Sigmoid colon (tissue), 7 donors: ENCODE measurements around the gene GPC6. TPM values are rescaled to one million over a fixed set of nuclear protein-coding genes. Genes with fewer than 3 reads are reported as not detected.

Experiments used
- DNase-seq: peaks from one replicate; pipeline ENCODE4 v3.0.0-alpha.2; 2019
- H3K27ac ChIP-seq, 4 donors: fragments of 200-600 bp; sonication (generic); one replicate each; pipeline ENCODE4 v1.5.1; 2016 to 2019; ENCODE audit warnings: mild to moderate bottlenecking in 1 of 4
- H3K27me3 ChIP-seq, 3 donors: fragments of 200-600 bp; sonication (generic); one replicate each; pipeline ENCODE4 v1.5.1; 2019; ENCODE audit warnings: mild to moderate bottlenecking in 1 of 3
- H3K36me3 ChIP-seq, 4 donors: fragments of 200-600 bp; sonication (generic); one replicate each; pipeline ENCODE4 v1.5.1; 2016 to 2019
- H3K4me1 ChIP-seq, 4 donors: fragments of 200-600 bp; sonication (generic); one replicate each; pipeline ENCODE4 v1.5.1; 2017 to 2019
- H3K4me3 ChIP-seq, 4 donors: fragments of 200-600 bp; sonication (generic); one replicate each; pipeline ENCODE4 v1.5.1; 2017 to 2019; ENCODE audit warnings: mild to moderate bottlenecking in 2 of 4, moderate library complexity in 1 of 4
- H3K9me3 ChIP-seq, 4 donors: fragments of 200-600 bp in 3 of 4; sonication (generic) in 3 of 4; one replicate each; pipeline versions ENCODE4 v1.5.1 to v1.6.1; 2013 to 2019
- CTCF ChIP-seq, 4 experiments: fragments of 450-650 bp in 3 of 4; fragments of 200-600 bp in 1 of 4; IDR thresholded peaks; one replicate each; pipeline ENCODE4 v1.5.1; 2016 to 2019; ENCODE audit warnings: antibody characterized with exemption in 4 of 4, mild to moderate bottlenecking in 3 of 4, moderate library complexity in 2 of 4
- EP300 ChIP-seq, 4 donors: sonication (generic); formaldehyde crosslinking; IDR thresholded peaks; one replicate each; pipeline ENCODE4 v1.6.1; 2017; ENCODE audit warnings: antibody characterized with exemption in 4 of 4
- POLR2A ChIP-seq, 2 donors: fragments of 450-650 bp; IDR thresholded peaks; one replicate each; pipeline ENCODE4 v1.6.1; 2016; ENCODE audit warnings: antibody characterized with exemption in 2 of 2, mild to moderate bottlenecking in 2 of 2, moderate library complexity in 2 of 2
- POLR2AphosphoS5 ChIP-seq, 4 donors: sonication (generic); formaldehyde crosslinking; IDR thresholded peaks; one replicate each; pipeline ENCODE4 v1.6.1; 2017; ENCODE audit warnings: antibody characterized with exemption in 4 of 4
- WGBS, 2 donors: extraction: QIAGEN DNeasy Blood & Tissue Kit; methylation state at CpG; one replicate each; pipeline ENCODE4 v1.1.7; 2013; 5-methylcytosine and 5-hydroxymethylcytosine counted together
- intact Hi-C: fragments of 100-400 bp; cut with DNase I; formaldehyde crosslinking; loops from one replicate; pipeline ENCODE4 v1.15.1; 2023
- polyA plus RNA-seq, 3 donors: library from polyadenylated mRNA; stranded (reverse); fragments of 200-250 nt; gene quantifications; one replicate each; pipeline ENCODE4 v1.2.3, GENCODE V29; 2013
- total RNA-seq, 4 donors: library from RNA; depleted of rRNA; stranded (reverse); fragments of >200 nt; gene quantifications; one replicate each; pipeline ENCODE4 v1.1.0, GENCODE V29; 2016
- donor health status: healthy with polysubstance abuse.
- donor health status: Bipolar disorder and iron deficiency.
- donor health status: healthy.

The GPC6 gene
- total and polyA plus RNA-seq, 7 donors, result 0.23 to 27.5 (median 14.4) TPM

DNA sequence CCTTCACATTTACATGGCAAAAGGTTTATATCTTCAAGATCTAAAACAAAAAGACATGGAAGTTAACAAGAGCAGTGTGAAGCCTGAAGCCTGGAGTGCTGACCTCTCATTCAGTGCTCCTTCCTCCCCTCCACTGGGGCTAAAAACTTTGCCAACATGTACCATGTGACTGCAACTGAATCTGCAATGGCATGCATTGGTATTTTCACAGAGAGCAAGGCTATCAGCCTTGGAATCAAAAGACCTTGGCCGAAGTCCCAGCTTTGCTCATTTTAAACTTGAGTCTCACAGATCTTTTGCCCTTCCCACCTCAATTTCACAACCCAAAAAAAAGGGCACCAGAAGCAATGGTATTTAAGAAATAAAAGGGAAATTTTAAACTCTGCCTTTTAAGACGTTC, 927.8 kb downstream of the GPC6 start:
- no peaks in the 10 kb centered on the region for H3K4me1 ChIP-seq
- TF ChIP-seq POLR2A (IDR thresholded peaks at IDR 0.05) (no peak), POLR2AphosphoS5 (IDR thresholded peaks at IDR 0.05) (no peak), CTCF (IDR thresholded peaks at IDR 0.05) (no peak), EP300 (IDR thresholded peaks at IDR 0.05) (no peak)
- intact Hi-C loops, result no loop called here
- H3K4me3 ChIP-seq, result no peak overlapping the region
- H3K27me3 ChIP-seq, result no peaks in the 10 kb centered on the region
- no peak overlapping the region for H3K27ac ChIP-seq
- H3K36me3 ChIP-seq, result no peaks in the 10 kb centered on the region
- no peaks in the 10 kb centered on the region for H3K9me3 ChIP-seq
- 71 to 76% methylated on average over 2 of the region's 2 CpGs for WGBS, 2 donors
- DNase-seq, result no peak

DNA sequence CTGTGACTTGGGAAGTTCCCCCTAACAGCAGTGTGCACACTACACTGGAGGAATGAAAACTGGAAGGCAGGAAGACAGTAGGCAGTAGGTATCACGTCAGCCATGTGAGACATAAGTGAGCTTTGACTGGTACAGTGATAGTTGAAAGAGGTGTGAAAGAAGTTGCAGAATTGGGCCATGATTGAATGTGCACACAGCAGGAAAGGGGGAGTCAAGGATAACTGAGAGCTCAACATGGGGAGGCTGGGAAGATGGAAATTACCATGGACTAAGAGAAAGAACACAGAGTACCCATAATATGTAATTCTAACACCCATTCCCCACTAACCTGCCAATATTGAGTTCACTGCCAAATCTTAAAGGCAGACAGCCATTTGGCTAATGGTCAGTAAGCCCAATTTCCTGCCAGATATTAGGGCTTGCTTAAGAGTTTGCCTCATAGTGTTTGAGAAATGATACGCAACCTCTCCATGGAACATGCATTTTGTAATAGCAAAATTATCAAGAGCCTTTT, 931.2 kb downstream of the GPC6 start:
- 79 to 85% methylated on average over 2 of the region's 2 CpGs for WGBS, 2 donors
- no peak for DNase-seq
- no peak for TF ChIP-seq EP300 (IDR thresholded peaks at IDR 0.05)
- TF ChIP-seq POLR2AphosphoS5 (IDR thresholded peaks at IDR 0.05), result peak in 3 of 4 donors; percentile 48 to 50 (median 50)
- H3K27me3 ChIP-seq, result no peaks in the 10 kb centered on the region
- no peaks in the 10 kb centered on the region for H3K9me3 ChIP-seq
- no peak overlapping the region for H3K27ac ChIP-seq
- H3K36me3 ChIP-seq, result no peaks in the 10 kb centered on the region
- no peak overlapping the region for H3K4me3 ChIP-seq
- no peaks in the 10 kb centered on the region for H3K4me1 ChIP-seq
- intact Hi-C loops, result no loop called here

- H3K27me3 ChIP-seq, result no peaks in the 10 kb centered on the region
- WGBS, 2 donors, result 80% methylated on average over 2 of the region's 2 CpGs
- no peak for TF ChIP-seq CTCF (IDR thresholded peaks at IDR 0.05)
- TF ChIP-seq POLR2A (IDR thresholded peaks at IDR 0.05), result no peak
- TF ChIP-seq EP300 (IDR thresholded peaks at IDR 0.05), result no peak
- TF ChIP-seq POLR2AphosphoS5 (IDR thresholded peaks at IDR 0.05), result no peak
- H3K9me3 ChIP-seq, result no peaks in the 10 kb centered on the region
- intact Hi-C loops, result no loop called here
- no peaks in the 10 kb centered on the region for H3K36me3 ChIP-seq
- no peaks in the 10 kb centered on the region for H3K4me1 ChIP-seq
- no peak overlapping the region for H3K27ac ChIP-seq
- H3K4me3 ChIP-seq, result no peak overlapping the region
- no peak for DNase-seq
These were observed 934.3 kb downstream of the GPC6 start for GRCh38 chr13:94160875-94161274.

GRCh38 chr13:94162289-94162688, 935.7 kb downstream of the GPC6 start:
- Histone ChIP-seq H3K36me3 (no peaks in the 10 kb centered on the region), H3K4me3 (no peak overlapping the region), H3K27me3 (no peaks in the 10 kb centered on the region), H3K27ac (no peak overlapping the region), H3K9me3 (no peaks in the 10 kb centered on the region), H3K4me1 (no peaks in the 10 kb centered on the region)
- intact Hi-C loops, result no loop called here
- WGBS, 2 donors, result 75 to 90% methylated on average over 2 of the region's 2 CpGs
- DNase-seq, result no peak
- TF ChIP-seq EP300 (IDR thresholded peaks at IDR 0.05) (no peak), POLR2AphosphoS5 (IDR thresholded peaks at IDR 0.05) (no peak), CTCF (IDR thresholded peaks at IDR 0.05) (no peak), POLR2A (IDR thresholded peaks at IDR 0.05) (no peak)

- intact Hi-C loops, result no loop called here
- no peaks in the 10 kb centered on the region for H3K36me3 ChIP-seq
- no peak overlapping the region for H3K4me3 ChIP-seq
- no peaks in the 10 kb centered on the region for H3K27me3 ChIP-seq
- DNase-seq, result no peak
- H3K9me3 ChIP-seq, result no peaks in the 10 kb centered on the region
- TF ChIP-seq CTCF (IDR thresholded peaks at IDR 0.05) (no peak), POLR2A (IDR thresholded peaks at IDR 0.05) (no peak), POLR2AphosphoS5 (IDR thresholded peaks at IDR 0.05) (no peak), EP300 (IDR thresholded peaks at IDR 0.05) (no peak)
- H3K27ac ChIP-seq, result no peak overlapping the region
- WGBS, 2 donors, result 79 to 84% methylated on average over 1 of the region's 1 CpG
- H3K4me1 ChIP-seq, result no peaks in the 10 kb centered on the region
These were observed 936.9 kb downstream of the GPC6 start for GRCh38 chr13:94163535-94163934.
